Fibroblast of upper back skin (primary cell): Measurements from ENCODE around the gene STIM2.

Source experiments
- DNase-seq: peaks from one replicate; pipeline ENCODE4 v3.0.0-alpha.2; 2013

The STIM2 gene

DNA sequence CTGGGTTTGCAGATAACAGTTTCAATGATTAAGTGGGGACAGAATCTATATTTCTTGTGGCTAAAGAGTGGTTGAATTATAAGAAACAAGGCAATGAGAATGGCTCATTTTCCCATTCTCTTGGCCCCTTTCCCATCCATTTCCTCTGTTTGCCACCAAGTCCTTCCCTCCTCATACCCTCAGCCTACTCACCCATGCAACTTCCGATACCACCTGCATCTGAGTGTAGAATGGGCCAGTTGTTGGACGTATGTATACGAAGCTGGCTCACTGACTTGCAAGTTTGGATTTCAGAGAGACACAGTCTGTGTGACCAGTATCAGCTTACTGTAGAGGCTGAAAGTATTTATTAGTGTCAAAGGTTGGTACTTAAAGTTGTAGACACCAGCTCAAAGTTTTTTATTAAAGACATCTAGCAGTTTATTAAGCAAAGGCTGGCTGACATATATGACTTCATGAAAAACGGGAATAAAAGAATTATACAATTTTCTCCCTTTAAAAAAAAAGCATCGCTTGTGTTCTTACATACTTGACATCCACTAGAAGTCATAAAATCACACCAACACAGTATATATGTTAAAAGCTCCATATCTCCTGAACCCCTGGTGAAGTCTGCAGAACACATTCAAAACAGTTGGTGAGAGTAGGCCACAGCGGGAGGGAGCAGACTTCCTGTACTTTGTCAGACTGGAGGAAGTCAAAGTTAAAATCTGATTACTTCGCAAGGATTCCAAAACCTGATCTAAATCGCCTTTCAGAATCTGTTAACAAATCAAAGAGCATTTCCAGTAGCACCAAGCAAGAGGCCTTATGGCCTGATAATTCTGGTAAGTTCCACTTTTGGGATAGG is 22.4 kb upstream of the STIM2 start:
- no peak for DNase-seq

- no peak for DNase-seq
Observed at GRCh38 chr4:26839016-26839415, 21.6 kb upstream of the STIM2 start.

GRCh38 chr4:26839534-26839951 is 21.1 kb upstream of the STIM2 start:
- peak; percentile 74 for DNase-seq

DNA sequence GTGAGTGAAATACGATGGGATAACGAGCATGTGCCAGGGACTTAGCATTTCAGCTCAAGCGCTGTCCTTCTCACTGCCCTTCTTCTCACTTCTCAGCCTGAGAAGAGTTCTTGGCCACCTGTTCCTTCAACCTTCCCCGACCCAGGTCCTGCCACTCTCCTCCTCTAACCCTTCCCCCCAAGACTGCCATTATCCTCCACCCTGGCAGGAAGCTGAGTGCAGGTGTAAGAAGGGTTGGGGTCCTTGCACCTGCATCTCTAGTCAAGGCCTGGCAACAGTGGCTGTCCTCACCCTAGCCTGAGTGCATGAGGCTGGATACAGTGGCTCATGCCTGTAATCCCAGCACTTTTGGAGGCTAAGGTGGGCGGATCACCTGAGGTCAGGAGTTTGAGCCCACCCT is 19.9 kb upstream of the STIM2 start:
- no peak for DNase-seq

DNA sequence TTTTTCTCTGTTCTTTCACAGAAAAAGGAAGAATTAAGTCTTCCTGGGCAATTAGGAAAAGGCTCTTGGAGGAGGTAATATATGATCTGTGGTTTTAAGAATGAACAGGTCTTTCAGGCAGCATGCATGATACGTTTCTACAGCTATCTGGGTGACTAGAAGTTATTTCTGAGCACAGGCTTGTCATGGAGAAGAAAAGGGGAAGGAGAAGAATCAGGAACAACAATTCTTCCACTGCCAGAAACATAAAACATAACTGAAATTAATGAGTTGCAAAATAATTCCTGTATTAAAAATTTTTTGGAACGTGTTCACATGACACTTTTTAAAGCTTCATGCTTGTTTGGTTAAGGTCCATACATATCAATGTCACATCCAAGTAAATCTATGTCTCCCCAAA is 17.7 kb upstream of the STIM2 start:
- no peak for DNase-seq

GRCh38 chr4:26850528-26850927 is 10.1 kb upstream of the STIM2 start:
- DNase-seq = no peak

DNA sequence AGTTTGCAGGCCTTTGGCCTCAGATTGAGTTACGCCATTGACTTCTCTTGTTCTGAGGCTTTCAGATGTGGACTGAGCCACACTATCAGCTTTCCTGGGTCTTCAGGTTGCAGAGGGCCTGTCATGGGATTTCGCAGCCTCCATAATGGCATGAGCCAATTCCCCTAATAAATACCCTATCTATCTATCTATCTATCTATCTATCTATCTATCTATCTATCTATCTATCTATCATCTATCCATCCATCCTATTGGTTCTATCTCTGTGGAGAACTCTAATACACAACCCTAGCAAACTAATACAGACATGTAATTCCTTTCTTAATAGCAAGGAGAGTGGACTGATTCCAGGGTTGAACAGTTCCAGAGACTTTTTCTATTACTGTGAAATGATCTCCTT is 9.5 kb upstream of the STIM2 start:
- no peak for DNase-seq

DNA sequence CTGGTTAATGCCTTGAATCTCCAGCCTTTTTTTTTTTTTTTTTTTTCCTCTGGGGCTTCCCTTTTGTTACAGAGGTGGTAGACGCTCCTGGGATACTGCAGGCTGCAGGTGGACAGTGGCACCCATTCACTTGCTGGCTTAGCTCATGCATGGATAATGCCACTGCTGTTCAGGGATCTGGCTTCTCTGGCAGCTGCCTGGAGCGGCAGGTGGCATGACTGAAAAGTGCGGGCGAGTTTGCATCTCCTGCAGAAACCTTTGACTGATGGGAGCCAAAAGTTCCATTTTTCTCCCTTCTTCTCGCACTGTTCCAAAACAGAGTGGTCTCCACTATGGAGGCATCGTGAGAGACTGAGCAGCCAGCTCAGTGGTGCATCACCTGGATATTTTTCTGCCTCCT is 5.9 kb upstream of the STIM2 start:
- no peak for DNase-seq

DNA sequence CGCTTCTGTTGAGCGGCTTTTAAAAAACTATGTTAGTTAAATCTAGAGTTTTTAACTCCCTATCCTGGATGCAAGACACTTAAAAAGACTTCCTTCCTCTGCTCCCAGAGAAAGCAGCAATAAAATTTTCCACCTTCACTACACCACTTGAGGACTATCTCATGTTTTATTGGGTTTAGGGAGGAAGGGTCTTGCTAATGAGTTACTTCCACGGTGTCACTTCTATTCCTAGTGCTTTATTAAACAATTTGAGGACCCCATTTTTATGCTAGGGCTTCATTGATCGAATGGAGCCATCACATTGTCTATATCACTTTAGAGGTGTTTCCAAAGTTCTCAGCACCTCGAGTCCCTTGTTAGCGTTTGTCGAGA is 3.7 kb upstream of the STIM2 start:
- DNase-seq = no peak

DNA sequence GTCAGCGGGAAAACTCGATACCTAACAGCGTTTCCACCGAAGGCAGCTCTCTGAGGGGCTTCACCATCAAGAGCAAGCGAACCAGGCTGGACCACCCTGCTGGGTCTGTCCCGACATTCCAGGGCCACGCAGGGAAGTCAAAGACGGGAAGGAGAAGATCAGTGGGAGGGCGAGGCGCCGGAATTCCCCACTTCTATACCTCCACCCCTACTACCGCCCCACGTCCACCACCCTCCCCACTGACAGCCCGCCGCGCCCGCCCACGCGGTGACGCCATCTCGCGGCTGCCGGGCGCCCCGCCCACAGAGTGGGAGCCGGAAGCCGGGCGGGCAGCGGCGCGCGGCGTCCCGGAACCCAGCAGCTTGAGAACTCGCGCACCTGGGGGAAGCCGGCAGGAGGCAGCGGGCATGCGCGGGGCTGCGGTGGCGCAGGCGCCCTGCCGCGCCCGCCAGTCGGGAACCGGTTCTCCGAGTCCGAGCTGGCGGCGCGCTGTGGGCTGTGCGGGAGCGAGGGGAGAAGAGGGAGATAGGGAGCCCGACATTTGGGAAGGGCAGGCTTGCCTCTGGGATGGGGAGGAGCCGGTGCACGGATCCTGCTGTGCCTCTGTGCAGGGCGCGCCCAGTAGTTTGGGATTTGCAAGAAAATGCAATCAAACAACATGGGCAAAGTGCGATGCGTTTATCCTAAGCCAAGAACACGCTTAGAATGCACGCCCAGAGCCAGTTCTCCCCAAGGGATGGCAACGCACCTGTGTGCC is 3.2 kb upstream of the STIM2 start:
- peak; percentile 86 for DNase-seq

DNA sequence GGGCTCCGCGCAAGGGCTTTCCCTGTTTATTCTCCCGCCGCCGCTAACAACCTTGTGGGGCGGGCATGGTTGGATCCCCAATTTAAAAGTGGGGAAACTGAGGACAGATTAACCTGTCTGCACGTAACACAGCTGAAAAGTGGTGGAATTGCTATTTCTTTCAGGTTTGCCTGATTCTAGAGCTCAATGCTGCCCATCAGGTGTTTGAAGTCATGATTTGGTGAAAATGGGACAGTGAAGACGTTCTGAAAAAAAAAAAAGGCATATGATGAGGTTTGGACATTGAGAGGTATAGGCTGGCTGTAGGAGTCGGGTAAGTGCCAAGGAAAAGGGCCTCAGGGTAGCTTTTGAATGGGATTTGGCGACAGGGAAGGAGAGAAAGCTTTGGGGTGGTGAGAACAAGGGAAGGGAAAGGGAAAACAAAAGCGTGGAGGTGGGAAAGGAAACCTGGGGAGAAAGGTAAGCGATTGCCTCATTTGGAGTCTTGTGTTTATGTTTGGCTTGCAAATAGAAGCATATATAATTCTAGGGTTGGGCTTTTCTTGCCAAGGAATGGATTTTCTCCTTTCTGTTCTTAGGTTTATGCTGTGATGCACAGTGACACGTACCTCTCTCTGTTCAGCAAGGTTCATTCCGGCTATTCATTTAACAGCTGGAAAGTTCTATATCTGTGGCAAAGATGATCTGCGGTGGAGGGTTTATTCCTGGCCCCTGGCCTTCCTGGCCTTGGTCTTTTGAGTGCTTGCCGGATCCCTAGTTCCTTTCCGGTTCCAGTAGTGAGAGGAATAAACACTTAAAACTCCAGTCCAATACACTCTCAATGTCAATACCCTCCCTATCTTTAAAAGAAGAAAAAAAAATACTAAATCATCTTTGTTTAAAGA is 2.4 kb upstream of the STIM2 start:
- no peak for DNase-seq

GRCh38 chr4:26858947-26859401 is 1.7 kb upstream of the STIM2 start:
- no peak for DNase-seq

- DNase-seq = no peak
Observed at GRCh38 chr4:26859762-26860156, 882 bp upstream of the STIM2 start.

- DNase-seq = peak; percentile 49
Observed at GRCh38 chr4:26860922-26861433, 337 bp downstream of the STIM2 start.

- DNase-seq = peak; percentile 62
Observed at GRCh38 chr4:26861434-26862186, 969 bp downstream of the STIM2 start.

- DNase-seq = no peak
Observed at GRCh38 chr4:26862381-26862915, 1.8 kb downstream of the STIM2 start.

DNA sequence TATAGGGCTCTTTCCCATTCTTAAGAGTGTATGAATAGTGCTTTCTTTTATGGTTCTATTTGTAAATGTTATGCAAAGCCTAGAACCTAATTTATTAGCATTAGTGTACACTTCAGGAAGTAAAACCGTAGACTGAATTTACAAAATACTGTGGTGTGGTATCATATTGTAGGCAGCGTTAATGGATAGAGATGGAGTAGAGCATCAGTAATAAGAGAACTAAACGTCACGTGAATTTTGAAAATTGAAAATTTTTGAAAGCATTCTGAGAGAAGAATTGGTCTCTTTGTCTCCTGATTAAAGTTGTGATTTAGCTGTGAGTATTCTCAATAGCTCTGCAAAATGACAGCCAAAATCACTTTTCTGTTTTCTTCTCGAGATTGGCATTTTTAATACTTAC is 2.9 kb downstream of the STIM2 start:
- no peak for DNase-seq

DNA sequence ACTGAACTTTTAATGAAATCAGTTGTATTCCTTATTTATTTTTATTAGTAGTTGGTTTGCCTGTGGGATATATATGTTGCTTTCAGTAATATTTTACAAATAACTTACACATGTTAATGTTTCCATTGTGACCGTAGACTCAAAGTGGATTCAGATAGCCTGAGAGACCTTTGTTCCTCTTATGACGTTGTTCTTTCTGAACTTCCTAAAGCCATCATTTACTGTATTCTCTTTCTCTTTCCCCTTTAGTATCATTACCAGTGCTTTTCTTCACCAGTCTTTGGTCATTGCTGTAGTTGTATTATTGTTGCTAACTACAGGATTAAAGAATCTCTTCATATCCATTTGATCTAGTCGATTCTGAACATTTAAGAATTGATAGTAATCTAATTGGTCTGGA is 4.3 kb downstream of the STIM2 start:
- DNase-seq = no peak

- no peak for DNase-seq
Observed at GRCh38 chr4:26866203-26866602, 5.6 kb downstream of the STIM2 start.

DNA sequence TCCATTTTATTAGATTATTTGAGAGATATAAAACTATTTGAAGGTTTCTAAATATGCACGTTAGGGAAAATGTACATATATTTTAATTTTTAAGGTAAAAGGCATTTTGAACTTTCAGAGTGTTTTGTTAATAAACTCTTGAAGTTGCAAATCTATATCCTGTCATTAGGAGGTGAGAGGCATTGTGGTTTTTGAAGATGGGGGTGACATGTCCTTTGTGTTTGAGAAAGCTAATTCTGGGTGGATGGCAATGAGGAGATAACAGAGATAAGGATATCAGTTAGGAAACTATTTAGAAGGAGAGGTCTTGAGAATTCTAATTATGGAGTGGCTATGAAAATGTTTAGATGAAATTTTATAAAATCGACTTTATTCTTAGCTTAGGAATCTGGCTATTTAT is 6.1 kb downstream of the STIM2 start:
- no peak for DNase-seq

GRCh38 chr4:26867914-26868684 is 7.5 kb downstream of the STIM2 start:
- no peak for DNase-seq
